SIG-M5 (cell line): ENCODE data around the gene LRP8.

Experiments used
- DNase-seq: peaks from one replicate; lab custom pipeline; 2025; lab: John Stamatoyannopoulos, UW

LRP8 gene

DNA sequence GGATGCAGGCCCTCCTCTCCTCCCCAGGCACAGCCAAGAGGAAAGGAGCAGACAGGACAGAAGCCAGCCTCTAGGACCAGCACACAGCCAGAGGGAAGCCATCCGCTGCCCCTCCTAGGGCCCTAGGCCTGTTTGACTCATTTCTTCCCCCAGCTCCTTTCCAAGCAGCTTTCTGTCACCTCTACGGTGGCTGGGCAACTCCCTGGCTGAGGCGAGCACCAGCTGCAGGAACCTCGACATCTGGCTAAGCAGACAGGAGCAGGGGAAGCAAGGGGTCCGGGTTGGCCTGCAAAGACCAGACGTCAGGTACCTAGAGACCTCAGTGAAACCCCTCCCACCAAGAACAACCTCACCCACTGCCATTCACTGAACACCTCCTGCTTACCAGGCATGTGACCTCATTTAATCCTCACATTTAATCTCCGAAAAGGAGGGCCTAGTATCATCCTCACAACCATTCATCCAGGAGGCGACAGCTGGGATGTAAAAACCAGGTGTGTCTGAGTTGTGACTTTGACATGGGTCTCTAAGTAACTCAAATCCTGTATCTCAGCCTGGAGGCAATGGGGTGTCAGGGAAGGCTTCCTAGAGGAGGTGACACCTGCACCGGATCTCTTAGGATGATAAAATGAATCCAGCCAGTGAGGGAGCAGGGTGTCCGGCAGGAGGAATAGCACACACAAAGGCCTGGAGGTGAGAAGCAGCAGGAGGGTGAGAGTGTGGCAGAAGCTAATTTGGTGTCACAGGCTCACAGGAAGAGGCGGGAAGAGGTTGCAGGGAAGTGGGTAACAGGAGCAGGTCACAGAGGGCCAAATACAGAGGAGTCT, 5.9 kb downstream of the LRP8 start:
- DNase-seq: no peak

DNA sequence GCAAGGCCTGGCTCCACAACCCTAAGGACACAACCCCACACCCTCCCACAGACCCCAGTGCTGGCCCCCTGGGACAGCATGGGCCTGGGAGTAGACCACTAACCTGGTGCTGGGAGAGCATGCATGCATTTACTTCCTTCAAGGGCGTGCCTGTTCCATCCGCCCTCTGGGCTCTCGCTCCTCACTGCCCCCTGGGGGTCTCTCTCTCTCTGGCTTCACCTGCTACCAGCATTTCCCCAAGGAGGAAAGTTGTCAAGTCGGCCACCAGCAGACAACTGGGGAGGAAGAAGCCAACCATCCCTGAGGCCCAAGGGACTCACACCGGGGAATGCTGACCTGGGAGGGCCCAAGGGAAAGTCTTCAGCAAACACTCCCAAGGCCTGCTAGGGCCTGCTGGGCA, 6.5 kb downstream of the LRP8 start:
- DNase-seq: no peak

DNA sequence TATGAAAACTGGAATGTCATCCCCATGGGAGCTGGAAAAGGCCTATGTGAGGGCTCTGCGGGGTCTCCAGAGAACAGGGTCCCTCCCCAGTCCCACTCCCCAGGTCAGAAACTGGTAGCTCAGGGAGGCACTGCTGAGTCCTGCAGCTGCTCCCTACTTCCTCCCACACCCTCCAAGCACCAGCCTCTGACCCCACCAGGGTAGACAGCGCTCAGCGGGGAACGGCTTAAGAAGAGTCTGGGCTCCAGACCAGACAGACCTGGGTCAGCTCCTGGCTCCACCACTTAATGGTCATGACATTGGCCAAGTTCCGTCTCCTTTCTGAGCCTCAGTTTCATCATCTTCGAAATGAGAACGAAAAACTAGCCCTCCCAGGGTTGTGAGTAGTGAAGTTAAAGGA, 7.2 kb downstream of the LRP8 start:
- no peak for DNase-seq

DNA sequence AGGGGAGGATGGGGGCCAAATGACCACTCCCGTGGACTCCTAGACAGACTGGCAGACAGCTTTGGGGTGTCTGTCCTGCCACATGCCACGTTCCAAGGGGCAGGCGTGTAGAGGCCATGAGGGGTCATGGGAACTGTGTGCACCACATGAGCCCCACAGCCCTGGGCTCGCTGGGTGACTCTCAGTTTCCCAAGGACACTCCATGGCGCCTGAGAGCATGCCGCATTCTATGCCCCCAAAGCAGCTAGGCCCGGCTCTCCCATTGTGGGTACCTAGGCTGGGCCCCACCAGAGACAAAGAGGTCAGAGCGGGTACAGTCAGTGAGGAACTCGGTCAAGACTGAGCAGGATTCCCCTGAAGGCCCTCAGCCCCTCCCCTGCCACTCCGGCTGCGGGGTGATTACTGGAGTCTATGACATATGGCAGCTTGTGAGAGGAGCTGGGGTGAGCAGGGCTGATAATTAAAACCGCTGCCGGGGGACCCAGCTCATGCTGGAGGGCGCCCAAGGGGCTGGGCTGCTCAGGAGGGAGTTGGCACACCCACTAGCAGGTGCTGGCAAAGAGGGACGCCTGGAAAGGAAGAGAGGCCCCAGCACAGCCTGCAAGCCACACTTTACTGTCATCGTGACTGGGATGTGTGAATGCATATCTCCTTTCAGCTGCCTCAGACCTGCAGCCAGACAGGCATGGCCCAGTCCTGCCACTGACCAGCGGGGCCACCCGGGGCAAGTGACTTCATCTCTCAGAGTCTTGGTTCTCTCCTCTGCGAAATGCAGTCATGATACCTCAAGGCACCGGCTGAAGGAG, 8.4 kb downstream of the LRP8 start:
- no peak for DNase-seq

DNA sequence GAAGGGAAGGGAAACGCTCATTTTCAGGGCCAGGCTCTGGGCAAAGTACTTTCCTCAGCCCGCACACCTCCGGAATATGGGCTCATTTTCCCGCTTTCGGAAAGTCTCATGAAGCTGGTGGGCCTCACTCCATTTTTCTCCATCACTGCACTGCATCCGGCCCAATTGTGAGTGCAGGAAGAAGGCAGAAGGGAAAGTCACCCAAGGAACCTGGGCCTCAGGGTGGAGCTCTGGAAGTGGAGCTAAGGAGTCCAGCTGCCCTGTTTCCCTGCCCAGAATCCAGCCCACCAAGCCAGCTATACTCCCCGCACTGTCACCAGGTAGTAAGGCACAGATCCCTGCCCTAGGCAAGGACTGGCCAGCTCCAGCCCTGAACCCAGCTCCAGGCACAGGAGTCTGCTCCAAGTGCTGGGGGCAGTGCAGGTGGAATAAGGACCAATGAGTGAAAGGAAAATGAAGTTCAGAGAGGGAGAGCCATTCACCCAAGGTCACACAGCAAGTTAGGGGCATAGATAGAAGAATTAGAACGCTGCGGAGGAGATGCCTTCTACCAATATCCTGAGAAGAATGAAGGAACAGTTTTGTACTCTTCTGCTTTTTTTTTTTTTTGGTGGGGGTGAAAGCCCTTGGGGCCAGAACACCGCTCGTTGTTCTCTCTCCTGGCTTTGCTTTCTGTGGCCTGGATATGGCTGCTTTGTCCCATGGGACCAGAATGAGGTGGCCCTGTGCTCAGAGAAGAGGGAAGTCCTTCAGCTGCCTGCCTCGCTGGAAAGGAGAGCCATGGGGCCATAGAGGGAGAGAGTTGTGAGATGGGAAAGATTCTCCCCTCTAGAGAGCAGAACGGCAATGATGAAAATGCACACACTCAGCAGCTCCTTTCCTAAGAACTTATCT, 10.0 kb downstream of the LRP8 start:
- DNase-seq: no peak

DNA sequence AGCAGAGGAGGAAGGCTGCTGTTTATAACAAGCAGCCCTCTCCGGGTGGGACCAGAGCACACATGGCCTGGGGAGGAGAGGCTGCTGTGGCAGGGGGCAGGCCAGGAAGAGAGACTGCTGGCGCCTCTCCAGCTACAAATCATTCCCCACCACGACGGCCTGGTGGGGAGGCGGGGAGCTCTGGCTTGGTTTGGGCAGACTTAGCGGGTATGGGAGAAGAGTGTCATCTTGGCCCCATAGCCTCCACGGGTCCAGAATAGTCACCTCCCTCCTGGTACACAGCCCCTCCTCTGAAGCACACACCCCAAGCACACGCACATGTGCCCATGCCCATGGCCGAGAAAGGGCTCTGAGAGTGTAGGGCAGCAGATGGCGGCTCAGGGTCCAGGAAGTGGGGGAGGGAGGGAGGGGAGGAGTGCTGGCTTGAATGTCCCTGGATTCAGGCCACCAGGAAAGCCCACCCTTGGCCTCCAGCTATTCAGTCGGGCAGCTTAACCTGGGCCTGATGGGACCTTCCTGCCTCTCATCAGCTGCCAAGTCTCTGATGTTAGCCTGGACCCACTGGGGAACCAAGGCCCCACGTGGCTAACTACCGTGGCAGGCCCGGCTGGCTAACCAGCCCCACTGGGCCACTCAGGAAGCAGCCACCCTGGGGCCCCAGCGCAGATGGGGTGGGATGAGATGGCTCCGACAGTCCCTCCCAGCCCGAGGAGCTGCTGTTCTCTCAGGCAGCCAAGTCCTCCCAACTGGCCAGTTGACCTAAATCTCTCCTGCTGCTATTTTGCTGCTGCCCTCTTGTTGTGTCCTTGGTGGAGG, 10.9 kb downstream of the LRP8 start:
- no peak for DNase-seq

DNA sequence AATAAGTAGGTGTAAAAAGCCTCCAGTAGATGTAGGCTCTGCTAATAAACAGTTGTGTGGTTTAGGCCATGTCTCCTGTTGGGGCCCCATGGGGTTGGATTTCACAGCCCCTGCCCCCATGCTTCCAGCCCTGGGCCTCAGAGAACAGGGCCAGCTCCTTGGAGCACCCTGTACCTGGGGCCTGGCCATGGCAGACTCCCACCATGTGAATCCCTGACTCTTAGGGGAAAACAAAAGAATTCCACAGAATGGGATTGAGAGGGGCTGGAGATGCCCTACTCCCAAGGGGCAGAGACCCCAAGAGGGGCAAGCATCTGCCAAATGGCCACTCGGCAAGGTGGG, 11.5 kb downstream of the LRP8 start:
- no peak for DNase-seq

DNA sequence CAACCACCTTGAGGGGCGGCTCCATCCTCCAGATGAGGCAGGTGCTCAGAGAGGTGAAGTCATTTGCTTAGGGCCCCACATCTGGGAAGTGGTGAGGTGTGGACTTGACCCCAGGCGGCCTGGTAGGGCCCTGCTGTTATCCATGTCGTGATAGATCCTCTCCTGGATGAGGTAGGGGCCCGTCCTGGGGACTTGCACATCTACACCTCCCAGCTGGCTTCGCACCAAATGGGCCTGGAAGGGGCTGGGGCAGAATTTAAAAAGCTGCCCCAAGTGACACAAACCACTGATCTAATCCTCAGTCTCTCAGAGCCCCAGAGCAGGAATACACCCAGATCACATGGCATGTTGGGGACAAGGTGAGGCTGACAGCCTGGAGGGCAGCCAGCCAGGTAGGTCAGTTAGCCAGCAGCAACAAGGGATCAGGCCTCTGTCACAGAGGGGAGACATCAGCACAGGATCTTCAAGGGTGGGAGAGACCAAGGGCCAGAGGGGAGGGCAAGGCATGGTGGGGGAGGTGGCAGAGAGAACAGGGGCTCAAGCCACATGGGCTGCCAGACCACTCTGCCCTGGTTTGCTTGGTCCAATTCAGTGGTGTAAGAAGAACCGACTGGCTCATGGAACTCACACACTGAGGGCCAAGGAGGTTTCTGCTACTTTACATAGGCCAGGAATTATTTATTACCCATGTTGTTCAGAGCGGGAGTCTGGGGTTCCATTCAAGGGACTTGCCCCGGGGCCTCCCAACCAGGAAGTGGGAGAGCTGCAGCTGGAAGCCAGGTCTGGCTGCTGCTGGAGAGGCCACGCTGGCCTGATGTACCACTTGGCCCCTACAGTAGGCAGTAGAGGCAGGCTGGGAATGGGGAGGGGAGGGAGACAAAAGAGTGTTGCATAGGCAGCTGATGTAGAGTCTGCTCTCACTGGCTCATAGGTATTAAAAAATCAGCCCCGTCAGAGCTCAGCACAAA, 12.1 kb downstream of the LRP8 start:
- DNase-seq: no peak

DNA sequence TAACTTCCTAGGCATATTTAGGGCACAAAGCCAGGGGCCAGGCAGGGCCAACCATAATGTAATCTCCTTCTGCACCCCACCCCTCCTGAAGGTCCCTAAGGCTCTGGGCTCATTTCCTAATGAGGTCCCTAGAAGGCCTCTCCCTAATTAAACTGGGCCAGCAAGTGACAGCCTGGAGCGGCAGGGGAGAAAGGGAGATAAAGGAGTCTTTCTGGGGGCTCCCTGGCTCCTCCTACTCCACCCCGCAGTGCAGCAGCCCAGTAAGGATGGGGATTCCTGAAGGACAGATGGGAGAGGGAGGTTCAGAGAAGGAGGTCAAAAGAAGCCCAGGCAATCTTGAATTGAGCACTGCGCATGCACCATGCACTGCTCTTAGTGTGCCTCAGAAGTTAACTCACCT, 12.8 kb downstream of the LRP8 start:
- no peak for DNase-seq

DNA sequence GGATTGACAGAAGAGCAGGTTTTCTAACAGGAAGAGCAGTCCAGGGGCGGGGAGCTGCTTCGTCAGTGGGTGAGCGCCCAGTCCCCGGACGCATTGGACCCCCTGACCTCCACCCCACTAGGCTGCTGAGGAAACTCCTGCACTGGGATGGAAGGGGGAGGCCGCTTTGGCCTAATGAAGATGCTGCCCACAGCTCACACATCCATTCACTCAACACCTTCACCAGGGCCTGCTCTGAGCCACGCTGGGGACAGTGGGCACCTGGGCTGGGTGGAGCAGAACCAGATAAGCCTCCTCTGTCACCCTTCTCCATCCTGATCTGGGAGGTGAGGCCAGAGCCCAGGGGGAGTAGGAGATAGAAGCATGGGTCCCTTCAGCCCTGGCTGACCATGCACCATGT, 13.3 kb downstream of the LRP8 start:
- no peak for DNase-seq

DNA sequence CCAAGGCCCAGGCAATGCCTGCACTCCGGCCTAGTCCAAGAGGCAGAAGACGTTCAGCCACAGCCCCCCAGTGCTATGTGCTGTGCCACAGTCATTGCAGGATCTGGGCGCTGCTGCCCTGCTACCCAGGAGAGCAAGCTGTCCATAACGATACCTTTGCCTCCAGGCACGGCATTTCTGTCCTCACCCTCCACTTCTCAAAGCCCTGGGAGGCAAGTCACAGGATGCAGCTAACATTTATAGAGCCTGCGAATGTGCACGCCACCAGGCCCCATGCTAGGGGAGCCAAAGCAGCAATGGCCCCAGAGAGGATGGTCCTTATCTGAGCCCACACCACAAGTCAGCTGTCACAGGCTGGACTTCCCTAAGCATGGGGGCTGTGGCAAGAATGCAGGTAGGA, 13.8 kb downstream of the LRP8 start:
- DNase-seq: no peak

DNA sequence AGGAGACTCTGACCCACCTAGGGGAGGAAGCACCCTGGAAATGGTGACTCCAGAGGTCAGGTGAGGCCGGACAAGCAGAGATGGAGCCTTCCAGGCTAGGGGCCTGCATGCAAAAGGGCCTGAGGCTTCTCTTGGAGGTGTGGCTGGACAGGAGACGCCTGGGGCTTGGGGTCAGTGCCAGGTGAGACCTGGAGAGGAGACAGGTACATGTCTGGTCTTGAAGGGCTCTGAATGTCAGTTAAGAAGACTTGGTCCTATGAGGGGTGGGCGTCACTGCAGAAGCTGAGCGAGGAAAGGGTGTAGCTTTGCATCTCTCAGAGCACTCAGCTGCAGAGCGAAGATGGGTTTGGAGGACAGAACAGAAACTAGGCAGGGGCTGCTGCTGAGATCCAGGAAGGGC, 14.3 kb downstream of the LRP8 start:
- no peak for DNase-seq

DNA sequence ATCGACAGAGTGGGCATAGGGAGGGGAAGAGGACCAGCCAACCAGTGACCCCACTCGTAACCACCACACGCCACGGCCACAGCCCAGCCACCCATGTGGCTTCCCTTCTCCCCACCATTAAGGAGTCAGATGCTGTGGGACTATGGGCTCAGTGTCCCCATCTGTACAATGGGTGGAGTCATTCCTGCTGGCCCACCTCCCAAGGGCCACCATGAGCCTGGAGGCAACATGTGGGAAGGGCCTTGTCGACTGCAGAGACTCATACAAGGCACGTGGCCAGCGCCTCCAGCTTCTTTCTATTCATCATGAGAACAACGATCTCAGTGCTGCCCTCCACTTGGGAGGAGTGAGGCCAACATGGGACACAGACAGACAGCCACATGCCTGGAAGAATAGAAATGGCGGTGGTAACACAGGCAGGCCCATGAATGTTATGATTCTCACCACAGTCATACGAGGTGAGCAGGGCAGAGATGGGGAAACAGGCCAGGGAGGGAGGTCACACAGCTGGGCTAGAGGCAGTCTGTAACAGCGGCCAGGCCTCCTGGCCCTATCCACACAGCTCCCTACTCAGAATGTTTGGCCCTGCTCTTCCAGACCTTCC, 16.1 kb downstream of the LRP8 start:
- no peak for DNase-seq

DNA sequence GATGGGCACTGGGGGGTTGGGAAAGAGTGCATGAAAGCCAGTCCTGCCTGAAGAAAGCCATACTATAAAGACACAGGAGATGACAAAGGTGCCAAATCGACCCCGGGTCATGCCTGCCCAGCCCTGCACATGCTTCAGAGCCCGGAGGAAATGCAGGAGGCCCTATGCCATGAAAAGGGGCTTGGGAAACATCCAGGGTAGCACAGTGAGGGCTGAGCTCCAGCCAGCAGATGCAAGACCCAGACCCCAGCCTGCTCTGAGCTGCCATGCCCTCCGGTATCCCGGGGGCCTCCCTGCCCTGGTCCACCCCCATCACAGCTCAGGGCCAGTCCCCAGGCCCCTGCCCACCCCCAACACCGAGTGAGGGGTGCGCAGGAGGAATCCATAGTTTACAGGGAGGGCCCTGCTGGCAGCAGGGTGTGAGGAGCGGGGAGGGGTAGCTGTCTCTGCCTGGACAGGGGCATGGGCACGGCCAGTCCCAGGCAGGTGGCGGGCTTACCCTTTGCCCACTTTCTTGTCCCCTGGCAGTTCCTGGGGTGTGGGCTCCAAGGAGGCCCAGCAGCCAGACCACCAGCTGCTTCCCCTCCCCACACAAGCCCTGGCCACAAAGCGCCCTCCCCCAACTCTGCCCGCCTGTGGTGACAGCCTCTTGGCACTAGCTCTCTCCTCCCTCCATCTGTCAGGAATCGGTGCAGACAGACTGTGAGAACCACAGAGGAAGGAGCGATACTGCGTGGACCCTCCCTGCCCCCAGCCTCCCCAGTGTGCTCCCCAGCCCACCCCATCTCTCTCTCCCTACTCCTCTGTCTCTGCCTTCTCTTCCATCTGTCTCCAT, 16.8 kb downstream of the LRP8 start:
- no peak for DNase-seq

DNA sequence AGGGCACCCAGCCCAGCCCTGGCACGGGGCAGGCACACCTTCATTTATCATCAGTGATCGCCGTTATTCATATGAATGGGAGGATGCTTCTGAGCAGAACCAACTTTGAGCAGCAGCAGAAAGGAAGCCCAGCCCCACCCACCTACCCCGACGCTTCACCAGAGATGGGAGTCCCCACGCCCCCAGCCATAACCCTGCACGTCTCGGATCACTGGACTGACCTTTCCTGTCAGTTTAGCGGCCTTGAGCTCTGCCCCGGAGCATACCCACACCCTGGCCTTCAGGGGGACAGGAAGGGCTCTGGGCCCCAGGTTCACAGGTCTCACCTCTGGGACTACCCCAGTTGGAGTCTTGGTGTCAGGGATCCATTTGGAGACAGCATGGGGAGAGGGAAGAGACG, 18.1 kb downstream of the LRP8 start:
- DNase-seq: no peak

DNA sequence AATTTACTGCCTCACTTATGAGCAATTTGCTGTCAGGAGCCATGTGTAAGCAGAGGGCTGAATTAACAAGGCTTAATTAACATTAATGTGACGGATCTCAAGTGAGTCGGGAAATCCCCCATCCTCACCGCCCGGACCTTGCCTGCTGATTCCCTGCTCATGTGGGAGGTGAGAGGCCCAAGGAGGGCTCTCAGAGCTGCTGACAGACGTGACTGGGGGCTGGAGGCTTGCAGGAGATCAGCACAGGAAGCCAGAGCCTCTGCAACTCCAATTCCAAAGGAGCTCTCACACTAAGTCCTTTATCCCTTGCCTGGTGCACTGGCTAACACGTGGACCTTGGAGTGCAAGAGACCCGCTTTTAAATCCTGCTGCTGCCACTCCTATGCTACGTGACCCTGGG, 19.4 kb downstream of the LRP8 start:
- DNase-seq: no peak

DNA sequence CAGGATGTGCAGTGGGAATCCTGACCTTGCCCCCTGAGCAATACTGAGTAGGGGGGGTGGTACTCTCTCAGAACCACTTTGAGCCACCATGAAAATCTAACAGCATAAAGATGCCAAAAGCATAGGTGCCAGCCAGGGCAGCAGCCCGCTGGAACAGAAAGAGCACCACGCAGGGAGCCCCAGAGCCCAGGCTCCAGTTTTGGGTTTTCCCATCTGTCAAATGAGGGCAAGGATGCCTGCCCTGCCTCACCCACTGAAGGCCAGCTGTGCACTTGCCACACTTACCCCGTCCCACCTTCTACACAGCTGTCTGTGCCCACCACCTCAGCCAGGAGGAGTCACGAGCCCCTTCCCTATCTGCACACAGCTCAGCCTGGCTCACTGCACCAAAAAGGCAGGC, 20.8 kb downstream of the LRP8 start:
- no peak for DNase-seq

DNA sequence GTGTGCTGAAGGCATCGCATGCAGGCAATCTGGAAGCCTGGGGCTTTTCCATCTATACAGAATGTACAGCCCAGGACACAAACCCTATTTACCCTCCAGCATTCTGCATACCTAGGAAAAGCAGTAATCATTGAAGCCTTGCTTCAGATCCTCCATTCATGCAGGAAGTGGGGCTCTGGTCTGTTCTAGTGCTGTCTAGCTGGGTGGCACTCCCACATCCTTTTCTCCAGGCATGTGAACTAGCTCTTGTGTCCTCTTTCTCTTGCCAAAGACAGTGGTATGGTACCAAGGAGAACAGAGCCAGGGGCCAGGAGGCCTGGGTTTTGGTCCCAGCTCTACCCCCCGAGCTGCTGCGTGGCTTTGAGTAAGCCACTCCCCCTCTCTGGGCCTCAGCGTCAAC, 21.7 kb downstream of the LRP8 start:
- DNase-seq: no peak

DNA sequence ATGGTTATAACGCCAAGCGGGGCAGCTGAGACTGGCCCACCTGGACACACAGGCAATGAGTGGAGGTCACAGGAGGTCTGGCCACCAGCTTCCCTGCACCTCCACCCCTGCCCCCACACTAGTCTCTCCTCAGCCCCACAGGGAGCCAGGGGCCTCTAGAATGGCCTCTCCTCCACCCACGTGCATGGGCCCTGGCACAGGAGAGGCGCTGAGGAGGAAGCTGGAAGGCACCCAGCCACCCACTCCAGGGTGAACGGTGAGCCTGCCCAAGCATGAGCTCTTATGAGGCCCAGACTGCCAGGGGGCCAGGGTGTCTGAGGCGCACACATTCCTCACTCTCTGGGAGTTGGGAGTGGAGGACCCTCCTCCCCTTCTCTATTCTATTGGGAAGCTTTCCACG, 22.2 kb downstream of the LRP8 start:
- DNase-seq: no peak
